GM21423 (cell line): ENCODE data around the gene ENTREP3.

Experiments used
- ATAC-seq: cut with Tn5 transposase; IDR thresholded peaks from one replicate; pipeline ENCODE4 v1.9.1; 2021; ENCODE audit warnings: mild to moderate bottlenecking, moderate library complexity; ENCODE audit not compliant: unreplicated experiment

Gene ENTREP3

GRCh38 chr1:155202731-155203515 is 52.4 kb downstream of the ENTREP3 start:
- no peak for ATAC-seq

GRCh38 chr1:155202198-155202597 is 53.1 kb downstream of the ENTREP3 start:
- no peak for ATAC-seq

GRCh38 chr1:155200920-155201319 is 54.4 kb downstream of the ENTREP3 start:
- no peak for ATAC-seq

- no peak for ATAC-seq
Measured at GRCh38 chr1:155199792-155200191, 55.5 kb downstream of the ENTREP3 start.

GRCh38 chr1:155198547-155198906 is 56.8 kb downstream of the ENTREP3 start:
- ATAC-seq = no peak

- ATAC-seq = no peak
Measured at GRCh38 chr1:155197901-155198546, 57.3 kb downstream of the ENTREP3 start.
